ENCODE measurements around the gene DKK1. TPM values are rescaled to one million over a fixed set of nuclear protein-coding genes. Genes with fewer than 3 reads are reported as not detected.

Gene DKK1
- total and polyA plus RNA-seq, 4 donors, result 1.2 to 9.2 (median 4.4) TPM

DNA sequence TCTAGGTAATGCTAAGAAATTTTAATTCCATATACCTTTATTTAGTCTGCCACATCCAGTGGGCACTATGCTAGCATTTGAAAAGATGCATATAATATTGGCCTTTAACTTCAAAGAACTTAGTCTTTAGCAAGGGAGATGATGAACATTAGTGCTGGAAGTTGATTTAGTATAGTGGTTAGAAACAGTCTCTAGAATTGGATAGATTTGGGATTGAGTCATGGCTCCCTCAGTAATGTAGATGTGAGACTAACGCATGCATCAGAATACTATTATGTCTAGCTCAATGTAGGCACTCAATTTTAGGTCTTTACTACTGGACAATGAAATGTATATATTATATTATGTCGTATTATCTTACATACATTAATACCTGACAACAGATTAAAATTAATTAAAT, 5.8 kb downstream of the DKK1 start:
- Histone ChIP-seq H3K9ac (ENCODE audit: insufficient read depth in 1 of 2, low read length in 2 of 2) (no peak overlapping the region), H3K27ac (ENCODE audit: low read depth in 1 of 2, low read length in 1 of 2) (no peak overlapping the region), H3K9me3 (ENCODE audit: control insufficient read depth in 4 of 4, insufficient read depth in 3 of 4, low read length in 3 of 4) (no peaks in the 10 kb centered on the region), H3K4me1 (ENCODE audit: control insufficient read depth in 5 of 5, insufficient read depth in 5 of 5, low read length in 5 of 5) (no peaks in the 10 kb centered on the region), H3K36me3 (ENCODE audit: control insufficient read depth in 4 of 4, insufficient read depth in 4 of 4, low read length in 4 of 4) (no peaks in the 10 kb centered on the region), H3K27me3 (ENCODE audit: control insufficient read depth in 3 of 3, insufficient read depth in 3 of 3, low read length in 2 of 3) (no peaks in the 10 kb centered on the region), H3K4me3 (no peak overlapping the region)
- DNase-seq (no peak), ATAC-seq (ENCODE audit: insufficient read depth, low FRiP score) (no peak)
- WGBS, 2 donors, result 86 to 89% methylated on average over 2 of the region's 2 CpGs
- TF ChIP-seq, protein P1, sequence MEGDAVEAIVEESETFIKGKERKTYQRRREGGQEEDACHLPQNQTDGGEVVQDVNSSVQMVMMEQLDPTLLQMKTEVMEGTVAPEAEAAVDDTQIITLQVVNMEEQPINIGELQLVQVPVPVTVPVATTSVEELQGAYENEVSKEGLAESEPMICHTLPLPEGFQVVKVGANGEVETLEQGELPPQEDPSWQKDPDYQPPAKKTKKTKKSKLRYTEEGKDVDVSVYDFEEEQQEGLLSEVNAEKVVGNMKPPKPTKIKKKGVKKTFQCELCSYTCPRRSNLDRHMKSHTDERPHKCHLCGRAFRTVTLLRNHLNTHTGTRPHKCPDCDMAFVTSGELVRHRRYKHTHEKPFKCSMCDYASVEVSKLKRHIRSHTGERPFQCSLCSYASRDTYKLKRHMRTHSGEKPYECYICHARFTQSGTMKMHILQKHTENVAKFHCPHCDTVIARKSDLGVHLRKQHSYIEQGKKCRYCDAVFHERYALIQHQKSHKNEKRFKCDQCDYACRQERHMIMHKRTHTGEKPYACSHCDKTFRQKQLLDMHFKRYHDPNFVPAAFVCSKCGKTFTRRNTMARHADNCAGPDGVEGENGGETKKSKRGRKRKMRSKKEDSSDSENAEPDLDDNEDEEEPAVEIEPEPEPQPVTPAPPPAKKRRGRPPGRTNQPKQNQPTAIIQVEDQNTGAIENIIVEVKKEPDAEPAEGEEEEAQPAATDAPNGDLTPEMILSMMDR (IDR thresholded peaks at IDR 0.05; ENCODE audit: control extremely low read depth, extremely low read depth), result no peak

DNA sequence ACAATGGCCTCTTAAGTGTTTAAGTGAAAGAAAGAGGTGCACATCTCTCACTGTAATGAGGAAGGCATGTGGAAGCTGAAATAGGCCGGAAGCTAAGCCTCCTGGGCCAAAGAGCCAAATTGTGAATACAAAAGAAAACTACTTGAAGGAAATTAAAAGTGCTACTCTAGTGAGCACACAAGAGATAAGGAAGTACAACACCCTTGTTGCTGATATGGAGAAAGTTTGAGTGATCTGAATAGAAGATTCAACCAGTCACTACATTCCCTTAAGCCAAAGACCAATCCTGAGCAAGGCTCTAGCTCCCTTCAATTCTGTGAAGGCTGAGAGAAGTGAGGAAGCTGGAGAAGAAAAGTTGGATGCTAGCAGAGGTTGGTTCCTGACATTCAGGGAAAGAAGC, 8.2 kb downstream of the DKK1 start:
- H3K36me3 ChIP-seq (ENCODE audit: control insufficient read depth in 4 of 4, insufficient read depth in 4 of 4, low read length in 4 of 4), result no peaks in the 10 kb centered on the region
- no peaks in the 10 kb centered on the region for H3K27me3 ChIP-seq (ENCODE audit: control insufficient read depth in 3 of 3, insufficient read depth in 3 of 3, low read length in 2 of 3)
- TF ChIP-seq, protein P1 (IDR thresholded peaks at IDR 0.05; ENCODE audit: control extremely low read depth, extremely low read depth), result no peak
- H3K9ac ChIP-seq (ENCODE audit: insufficient read depth in 1 of 2, low read length in 2 of 2), result no peak overlapping the region
- H3K4me1 ChIP-seq (ENCODE audit: control insufficient read depth in 5 of 5, insufficient read depth in 5 of 5, low read length in 5 of 5), result no peaks in the 10 kb centered on the region
- DNase-seq (no peak), ATAC-seq (ENCODE audit: insufficient read depth, low FRiP score) (no peak)
- no peaks in the 10 kb centered on the region for H3K9me3 ChIP-seq (ENCODE audit: control insufficient read depth in 4 of 4, insufficient read depth in 3 of 4, low read length in 3 of 4)
- no peak overlapping the region for H3K4me3 ChIP-seq
- no peak overlapping the region for H3K27ac ChIP-seq (ENCODE audit: low read depth in 1 of 2, low read length in 1 of 2)
- WGBS, 2 donors, result 68 to 76% methylated on average over 1 of the region's 1 CpG

DNA sequence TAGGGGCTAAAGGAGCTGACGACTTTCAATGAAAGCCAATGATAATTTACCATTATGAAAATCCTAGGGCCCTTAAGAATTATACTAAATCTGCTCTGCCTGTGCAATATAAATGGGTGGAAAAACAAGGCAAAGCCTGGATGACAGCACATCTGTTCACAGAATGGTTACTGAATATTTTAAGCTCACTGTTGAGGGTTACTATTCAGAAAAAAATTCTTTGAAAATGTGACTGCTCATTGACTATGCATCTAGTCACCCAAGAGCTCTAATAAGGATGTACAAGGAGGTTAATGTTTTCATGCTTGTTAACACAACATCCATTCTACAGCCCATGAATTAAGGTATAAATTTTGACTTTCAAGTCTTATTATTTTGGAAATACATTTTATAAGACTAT, 8.9 kb downstream of the DKK1 start:
- no peaks in the 10 kb centered on the region for H3K36me3 ChIP-seq (ENCODE audit: control insufficient read depth in 4 of 4, insufficient read depth in 4 of 4, low read length in 4 of 4)
- TF ChIP-seq, protein P1 (IDR thresholded peaks at IDR 0.05; ENCODE audit: control extremely low read depth, extremely low read depth), result no peak
- no peak overlapping the region for H3K4me3 ChIP-seq
- no peak for DNase-seq
- H3K9ac ChIP-seq (ENCODE audit: insufficient read depth in 1 of 2, low read length in 2 of 2), result no peak overlapping the region
- H3K27ac ChIP-seq (ENCODE audit: low read depth in 1 of 2, low read length in 1 of 2), result no peak overlapping the region
- WGBS, 2 donors, result 86 to 95% methylated on average over 1 of the region's 1 CpG
- no peaks in the 10 kb centered on the region for H3K4me1 ChIP-seq (ENCODE audit: control insufficient read depth in 5 of 5, insufficient read depth in 5 of 5, low read length in 5 of 5)
- no peak for ATAC-seq (ENCODE audit: insufficient read depth, low FRiP score)
- H3K27me3 ChIP-seq (ENCODE audit: control insufficient read depth in 3 of 3, insufficient read depth in 3 of 3, low read length in 2 of 3), result no peaks in the 10 kb centered on the region
- H3K9me3 ChIP-seq (ENCODE audit: control insufficient read depth in 4 of 4, insufficient read depth in 3 of 4, low read length in 3 of 4), result no peaks in the 10 kb centered on the region

DNA sequence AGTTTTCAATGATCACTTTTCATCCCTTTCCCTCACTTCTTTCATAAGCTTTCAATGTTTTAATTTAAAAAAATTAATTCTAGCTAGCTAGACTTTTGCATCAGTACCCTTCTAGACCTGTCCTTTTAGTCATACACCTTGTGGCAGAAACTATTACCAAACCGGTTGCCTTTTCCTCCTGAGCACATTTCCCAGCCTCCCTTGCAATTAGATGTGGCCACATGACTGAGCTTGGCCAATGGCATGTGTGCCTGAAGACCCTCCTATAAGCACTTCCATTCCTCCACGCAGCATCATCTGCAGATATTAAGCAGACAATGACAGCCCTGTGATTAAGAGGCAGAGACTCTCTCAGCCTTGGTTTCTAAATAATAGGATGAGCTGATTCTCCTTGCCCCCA, 12.3 kb downstream of the DKK1 start:
- ATAC-seq (ENCODE audit: insufficient read depth, low FRiP score), result no peak
- Histone ChIP-seq H3K36me3 (ENCODE audit: control insufficient read depth in 4 of 4, insufficient read depth in 4 of 4, low read length in 4 of 4) (no peaks in the 10 kb centered on the region), H3K9ac (ENCODE audit: insufficient read depth in 1 of 2, low read length in 2 of 2) (no peak overlapping the region), H3K27me3 (ENCODE audit: control insufficient read depth in 3 of 3, insufficient read depth in 3 of 3, low read length in 2 of 3) (no peaks in the 10 kb centered on the region), H3K9me3 (ENCODE audit: control insufficient read depth in 4 of 4, insufficient read depth in 3 of 4, low read length in 3 of 4) (no peaks in the 10 kb centered on the region), H3K4me1 (ENCODE audit: control insufficient read depth in 5 of 5, insufficient read depth in 5 of 5, low read length in 5 of 5) (no peaks in the 10 kb centered on the region), H3K27ac (ENCODE audit: low read depth in 1 of 2, low read length in 1 of 2) (no peak overlapping the region), H3K4me3 (no peak overlapping the region)
- TF ChIP-seq, protein P1 (IDR thresholded peaks at IDR 0.05; ENCODE audit: control extremely low read depth, extremely low read depth), result no peak
- 77 to 93% methylated on average over 2 of the region's 2 CpGs for WGBS, 2 donors
- DNase-seq, result no peak

Measured in lung (tissue), 12 donors.